MM.1S (cell line): ENCODE results near the gene GPR83.

Experiments
- EZH2 ChIP-seq: fragments of 300-600 bp; sonication (generic); optimal IDR thresholded peaks from 2 replicates; pipeline ENCODE3; 2017; ENCODE audit warnings: low read depth, mild to moderate bottlenecking, antibody characterized with exemption, low read length, mixed read lengths
- TF ChIP-seq, protein P1 (sequence below): fragments of 300-600 bp; sonication (generic); IDR thresholded peaks from 2 replicates; pipeline ENCODE4 v1.5.1; 2016; ENCODE audit warnings: antibody characterized with exemption, low read length, mixed read lengths

GRCh38 chr11:94343495-94343894 lies 57.7 kb downstream of the GPR83 start:
- TF ChIP-seq, protein P1, sequence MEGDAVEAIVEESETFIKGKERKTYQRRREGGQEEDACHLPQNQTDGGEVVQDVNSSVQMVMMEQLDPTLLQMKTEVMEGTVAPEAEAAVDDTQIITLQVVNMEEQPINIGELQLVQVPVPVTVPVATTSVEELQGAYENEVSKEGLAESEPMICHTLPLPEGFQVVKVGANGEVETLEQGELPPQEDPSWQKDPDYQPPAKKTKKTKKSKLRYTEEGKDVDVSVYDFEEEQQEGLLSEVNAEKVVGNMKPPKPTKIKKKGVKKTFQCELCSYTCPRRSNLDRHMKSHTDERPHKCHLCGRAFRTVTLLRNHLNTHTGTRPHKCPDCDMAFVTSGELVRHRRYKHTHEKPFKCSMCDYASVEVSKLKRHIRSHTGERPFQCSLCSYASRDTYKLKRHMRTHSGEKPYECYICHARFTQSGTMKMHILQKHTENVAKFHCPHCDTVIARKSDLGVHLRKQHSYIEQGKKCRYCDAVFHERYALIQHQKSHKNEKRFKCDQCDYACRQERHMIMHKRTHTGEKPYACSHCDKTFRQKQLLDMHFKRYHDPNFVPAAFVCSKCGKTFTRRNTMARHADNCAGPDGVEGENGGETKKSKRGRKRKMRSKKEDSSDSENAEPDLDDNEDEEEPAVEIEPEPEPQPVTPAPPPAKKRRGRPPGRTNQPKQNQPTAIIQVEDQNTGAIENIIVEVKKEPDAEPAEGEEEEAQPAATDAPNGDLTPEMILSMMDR, result no peak
- no peak for TF ChIP-seq EZH2
